GM21723 (cell line): ENCODE results near the gene RHBDL3.

Experiments used
- ATAC-seq: cut with Tn5 transposase; IDR thresholded peaks from one replicate; pipeline ENCODE4 v1.9.1; 2021; ENCODE audit warnings: mild to moderate bottlenecking, moderate library complexity; ENCODE audit not compliant: unreplicated experiment

The RHBDL3 gene

GRCh38 chr17:32266389-32267301 lies 1.0 kb downstream of the RHBDL3 start:
- ATAC-seq, result no peak

- no peak for ATAC-seq
Measured at GRCh38 chr17:32267690-32268205, 2.1 kb downstream of the RHBDL3 start.

GRCh38 chr17:32268734-32269288 lies 3.2 kb downstream of the RHBDL3 start:
- no peak for ATAC-seq

GRCh38 chr17:32269377-32269776 lies 3.7 kb downstream of the RHBDL3 start:
- no peak for ATAC-seq

- ATAC-seq, result no peak
Measured at GRCh38 chr17:32271844-32272243, 6.2 kb downstream of the RHBDL3 start.

GRCh38 chr17:32274101-32274500 lies 8.5 kb downstream of the RHBDL3 start:
- ATAC-seq, result no peak

- ATAC-seq, result no peak
Measured at GRCh38 chr17:32274643-32275042, 9.0 kb downstream of the RHBDL3 start.

- ATAC-seq, result no peak
Measured at GRCh38 chr17:32275060-32276042, 9.7 kb downstream of the RHBDL3 start.

GRCh38 chr17:32276171-32276601 lies 10.6 kb downstream of the RHBDL3 start:
- ATAC-seq, result no peak

GRCh38 chr17:32277284-32277683 lies 11.7 kb downstream of the RHBDL3 start:
- ATAC-seq, result no peak

- no peak for ATAC-seq
Measured at GRCh38 chr17:32278815-32279214, 13.2 kb downstream of the RHBDL3 start.

GRCh38 chr17:32279891-32280716 lies 14.5 kb downstream of the RHBDL3 start:
- ATAC-seq, result no peak

GRCh38 chr17:32281011-32281451 lies 15.4 kb downstream of the RHBDL3 start:
- no peak for ATAC-seq

- no peak for ATAC-seq
Measured at GRCh38 chr17:32283745-32284201, 18.1 kb downstream of the RHBDL3 start.

GRCh38 chr17:32285306-32285705 lies 19.7 kb downstream of the RHBDL3 start:
- ATAC-seq, result no peak

- no peak for ATAC-seq
Measured at GRCh38 chr17:32285746-32286517, 20.3 kb downstream of the RHBDL3 start.

- no peak for ATAC-seq
Measured at GRCh38 chr17:32286518-32286900, 20.9 kb downstream of the RHBDL3 start.

- ATAC-seq, result no peak
Measured at GRCh38 chr17:32287804-32288511, 22.3 kb downstream of the RHBDL3 start.

GRCh38 chr17:32288615-32289014 lies 23.0 kb downstream of the RHBDL3 start:
- ATAC-seq, result no peak
